Nephron progenitor cell (in vitro differentiated cells): ENCODE measurements around the gene ARHGAP26.

ENCODE experiments used
- DNase-seq: peaks from one replicate; pipeline ENCODE4 v3.0.0; 2021
- H3K27ac Mint-ChIP-seq: 2 replicates; pipeline ENCODE4 v1.8.0; 2021; ENCODE audit warnings: mild to moderate bottlenecking, moderate library complexity, mixed read lengths
- H3K27me3 Mint-ChIP-seq: 2 replicates; pipeline ENCODE4 v1.8.0; 2021; ENCODE audit warnings: mild to moderate bottlenecking, low read depth, mixed read lengths; ENCODE audit not compliant: poor library complexity
- H3K36me3 Mint-ChIP-seq: 2 replicates; pipeline ENCODE4 v1.8.0; 2021; ENCODE audit warnings: low read depth, mixed read lengths
- H3K4me1 Mint-ChIP-seq: 2 replicates; pipeline ENCODE4 v1.8.0; 2021; ENCODE audit warnings: mixed read lengths
- H3K4me3 Mint-ChIP-seq: 2 replicates; pipeline ENCODE4 v1.8.0; 2021; ENCODE audit warnings: mild to moderate bottlenecking, moderate library complexity, mixed read lengths
- H3K9me3 Mint-ChIP-seq: 2 replicates; pipeline ENCODE4 v1.8.0; 2021; ENCODE audit warnings: mild to moderate bottlenecking, moderate library complexity, mixed read lengths
- TF ChIP-seq, protein P1 (sequence below): fragments of 200-600 bp; sonication (generic); IDR thresholded peaks from 2 replicates; pipeline ENCODE4 v1.5.0; 2021; ENCODE audit warnings: antibody characterized with exemption

ARHGAP26 gene

DNA sequence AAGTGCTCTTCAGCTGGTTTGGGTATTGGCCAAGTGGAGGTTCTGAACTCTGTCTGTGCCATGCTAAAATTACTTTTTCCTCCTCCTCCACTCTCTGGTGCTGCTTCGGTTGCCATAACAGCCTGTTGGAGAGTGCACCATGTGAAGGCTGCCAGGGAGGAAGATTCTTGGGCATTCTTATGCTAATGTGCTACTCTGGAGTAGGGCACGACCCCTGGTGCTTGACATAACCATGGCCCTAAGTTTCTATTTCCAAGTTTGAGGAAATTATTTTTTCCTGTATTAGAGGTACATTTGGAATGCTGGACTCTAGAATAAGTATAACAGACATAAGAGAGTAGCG, 111.6 kb downstream of the ARHGAP26 start:
- no peak overlapping the region for H3K4me3 Mint-ChIP-seq

DNA sequence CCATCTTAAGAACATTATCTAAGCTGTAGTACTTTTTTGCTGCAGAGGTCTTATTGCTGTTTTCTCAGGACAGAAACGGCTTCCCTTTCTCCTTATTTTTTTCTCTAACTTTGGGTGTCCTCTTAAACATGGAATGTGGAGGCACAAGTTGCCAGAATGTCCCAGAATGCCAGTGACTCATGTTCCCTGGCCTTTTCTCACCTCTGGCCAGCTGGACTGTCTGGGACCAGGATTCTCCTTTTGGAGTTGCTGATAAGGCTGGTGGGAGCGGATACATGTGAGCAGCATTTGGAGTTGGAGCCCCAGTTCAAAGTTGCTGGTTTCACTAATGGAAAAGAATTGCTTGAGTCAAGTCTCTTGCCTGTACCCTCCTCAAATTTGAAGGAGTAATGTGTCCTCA, 112.8 kb downstream of the ARHGAP26 start:
- Mint-ChIP-seq H3K36me3 (no peaks in the 10 kb centered on the region), H3K4me3 (no peak overlapping the region), H3K9me3 (no peaks in the 10 kb centered on the region), H3K27me3 (no peaks in the 10 kb centered on the region), H3K4me1 (peaks cover 28% of the 10 kb centered on the region), H3K27ac (no peak overlapping the region)
- TF ChIP-seq, protein P1, sequence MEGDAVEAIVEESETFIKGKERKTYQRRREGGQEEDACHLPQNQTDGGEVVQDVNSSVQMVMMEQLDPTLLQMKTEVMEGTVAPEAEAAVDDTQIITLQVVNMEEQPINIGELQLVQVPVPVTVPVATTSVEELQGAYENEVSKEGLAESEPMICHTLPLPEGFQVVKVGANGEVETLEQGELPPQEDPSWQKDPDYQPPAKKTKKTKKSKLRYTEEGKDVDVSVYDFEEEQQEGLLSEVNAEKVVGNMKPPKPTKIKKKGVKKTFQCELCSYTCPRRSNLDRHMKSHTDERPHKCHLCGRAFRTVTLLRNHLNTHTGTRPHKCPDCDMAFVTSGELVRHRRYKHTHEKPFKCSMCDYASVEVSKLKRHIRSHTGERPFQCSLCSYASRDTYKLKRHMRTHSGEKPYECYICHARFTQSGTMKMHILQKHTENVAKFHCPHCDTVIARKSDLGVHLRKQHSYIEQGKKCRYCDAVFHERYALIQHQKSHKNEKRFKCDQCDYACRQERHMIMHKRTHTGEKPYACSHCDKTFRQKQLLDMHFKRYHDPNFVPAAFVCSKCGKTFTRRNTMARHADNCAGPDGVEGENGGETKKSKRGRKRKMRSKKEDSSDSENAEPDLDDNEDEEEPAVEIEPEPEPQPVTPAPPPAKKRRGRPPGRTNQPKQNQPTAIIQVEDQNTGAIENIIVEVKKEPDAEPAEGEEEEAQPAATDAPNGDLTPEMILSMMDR, result no peak
- no peak for DNase-seq

More for the DNA sequence above, 111.6 kb downstream of the ARHGAP26 start:
- TF ChIP-seq, protein P1, result no peak
- DNase-seq, result no peak
- H3K27me3 Mint-ChIP-seq, result peaks cover 5% of the 10 kb centered on the region
- H3K36me3 Mint-ChIP-seq, result no peaks in the 10 kb centered on the region
- peaks cover 27% of the 10 kb centered on the region for H3K4me1 Mint-ChIP-seq
- no peak overlapping the region for H3K27ac Mint-ChIP-seq
- no peaks in the 10 kb centered on the region for H3K9me3 Mint-ChIP-seq

DNA sequence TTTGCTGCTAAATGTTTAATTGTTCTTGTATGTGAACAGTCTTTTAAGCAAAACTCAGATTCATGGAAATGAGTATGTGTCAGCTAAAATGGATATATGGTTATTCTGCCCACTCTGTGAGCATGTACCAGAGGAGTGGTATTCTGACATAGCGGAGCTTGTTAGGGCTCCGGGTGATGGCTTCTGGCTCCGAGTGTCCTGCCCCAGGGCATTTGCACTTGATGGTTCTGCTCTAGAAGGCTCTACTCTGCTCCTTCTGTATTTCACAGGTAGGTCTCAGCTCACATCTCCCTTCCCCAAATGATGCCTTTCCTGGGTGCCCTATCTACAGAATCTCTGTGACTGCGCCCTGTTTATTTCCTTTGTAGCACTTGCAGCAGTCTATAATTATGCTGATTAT, 113.3 kb downstream of the ARHGAP26 start:
- TF ChIP-seq, protein P1, result no peak
- H3K9me3 Mint-ChIP-seq, result no peaks in the 10 kb centered on the region
- DNase-seq, result no peak
- H3K27me3 Mint-ChIP-seq, result no peaks in the 10 kb centered on the region
- no peak overlapping the region for H3K27ac Mint-ChIP-seq
- H3K4me3 Mint-ChIP-seq, result no peak overlapping the region
- H3K36me3 Mint-ChIP-seq, result no peaks in the 10 kb centered on the region
- H3K4me1 Mint-ChIP-seq, result peaks cover 29% of the 10 kb centered on the region

DNA sequence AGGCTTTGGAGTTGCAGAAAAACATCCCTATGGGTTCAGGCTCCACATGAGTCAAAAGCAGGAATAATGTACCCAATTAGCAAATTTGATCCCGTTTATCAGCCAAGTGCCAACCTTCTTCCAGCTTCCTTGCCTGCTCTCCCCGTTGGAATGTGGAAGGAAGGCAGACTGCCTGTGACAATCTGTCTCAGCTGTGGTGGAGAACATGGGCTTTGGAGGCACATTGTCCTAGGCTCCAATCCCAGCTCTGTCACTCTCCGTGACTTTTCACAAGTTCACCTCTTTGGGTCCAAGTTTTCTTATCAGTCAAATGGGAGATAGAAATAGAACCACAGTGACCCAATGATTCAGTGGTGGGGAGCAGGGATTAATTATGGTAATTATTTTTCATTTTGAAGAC, 113.9 kb downstream of the ARHGAP26 start:
- no peak for DNase-seq
- Mint-ChIP-seq H3K36me3 (no peaks in the 10 kb centered on the region), H3K4me3 (no peak overlapping the region), H3K27ac (no peak overlapping the region), H3K4me1 (peaks cover 31% of the 10 kb centered on the region), H3K27me3 (no peaks in the 10 kb centered on the region), H3K9me3 (no peaks in the 10 kb centered on the region)
- TF ChIP-seq, protein P1, result no peak

DNA sequence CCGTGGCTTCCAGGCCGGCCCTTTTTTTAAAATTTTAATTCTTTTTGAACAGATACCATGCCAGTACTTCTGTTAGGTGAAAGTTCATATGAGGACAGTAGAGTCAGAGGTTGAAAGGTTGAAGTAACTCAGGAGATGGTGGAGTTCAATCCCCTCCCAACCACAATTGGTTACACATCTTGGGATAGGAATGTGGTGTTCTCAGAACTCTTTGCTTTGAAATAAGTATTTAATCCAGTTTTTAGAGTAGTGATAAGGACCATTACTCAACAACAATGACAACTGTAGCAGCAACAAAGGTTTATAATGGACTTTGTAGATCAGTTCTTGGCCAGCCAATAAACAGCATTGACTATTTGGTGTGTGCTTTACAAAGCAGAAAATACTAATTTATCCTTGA, 116.0 kb downstream of the ARHGAP26 start:
- no peak for DNase-seq
- Mint-ChIP-seq H3K36me3 (no peaks in the 10 kb centered on the region), H3K9me3 (no peaks in the 10 kb centered on the region), H3K27ac (no peak overlapping the region), H3K4me3 (no peak overlapping the region), H3K27me3 (no peaks in the 10 kb centered on the region), H3K4me1 (peaks cover 21% of the 10 kb centered on the region)
- TF ChIP-seq, protein P1, result no peak

DNA sequence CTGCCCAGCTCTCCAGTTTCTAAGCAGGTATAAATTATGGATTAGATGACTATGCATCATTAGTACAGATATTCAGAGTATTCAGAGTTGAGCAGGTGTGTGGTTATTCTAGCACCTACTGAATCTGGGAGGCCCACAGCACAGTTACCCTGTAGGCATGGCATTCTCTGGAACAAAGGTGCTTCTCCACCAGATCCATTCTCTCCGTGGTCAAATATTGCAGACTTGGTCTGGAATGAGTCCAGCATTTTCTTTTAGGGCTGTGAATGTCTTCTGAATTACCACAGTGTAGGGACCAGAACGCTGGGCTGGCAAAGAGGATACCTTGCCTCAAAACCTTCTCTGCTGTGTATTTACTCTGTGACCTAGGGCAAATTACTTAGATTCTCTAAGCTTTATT, 116.8 kb downstream of the ARHGAP26 start:
- Mint-ChIP-seq H3K4me3 (no peak overlapping the region), H3K27ac (no peak overlapping the region), H3K36me3 (no peaks in the 10 kb centered on the region), H3K9me3 (no peaks in the 10 kb centered on the region), H3K4me1 (peaks cover 14% of the 10 kb centered on the region), H3K27me3 (no peaks in the 10 kb centered on the region)
- DNase-seq, result no peak
- TF ChIP-seq, protein P1, result no peak
